Endothelial cell of umbilical vein (primary cell): ENCODE results near the gene MROH8. TPM values are rescaled to one million over a fixed set of nuclear protein-coding genes. Genes with fewer than 3 reads are reported as not detected.

ENCODE experiments used
- BruUV-seq: library from RNA; stranded (reverse); fragments of 400-500 nt; replicated peaks from 2 replicates; lab custom pipeline; 2021; lab: Mats Ljungman, UMichigan
- CTCF ChIA-PET: fragments of 300-600, 350-600 bp; sonication (Branson Sonifier 250); formaldehyde crosslinking; loops from one replicate; lab custom pipeline; 2021; ENCODE audit warnings: antibody characterized with exemption, inconsistent platforms; lab: Charles Lee
- POLR2A ChIA-PET: fragments of 300-600, 350-600 bp; sonication (Branson Sonifier 250); formaldehyde crosslinking; loops from one replicate; lab custom pipeline; 2021; ENCODE audit warnings: antibody characterized with exemption, inconsistent platforms; lab: Charles Lee
- DNase-seq: peaks from one replicate; pipeline ENCODE4 v3.0.0-alpha.2; 2011; ENCODE audit warnings: low read depth, low spot score
- FAIRE-seq: peaks from 2 replicates; lab custom pipeline; 2011; peaks lifted over from hg19 to GRCh38; lab: Jason Lieb, UNC
- H2AFZ ChIP-seq: 2 replicates; pipeline ENCODE4 v1.6.0; 2012; ENCODE audit warnings: low read depth, low read length, control low read depth, inconsistent platforms
- H3K27ac ChIP-seq: 2 replicates; pipeline ENCODE4 v1.5.1; 2011; ENCODE audit warnings: low read depth, mild to moderate bottlenecking, control low read depth, low read length, moderate library complexity; ENCODE audit not compliant: insufficient read depth
- H3K27me3 ChIP-seq, 2 experiments: 2 replicates each; pipeline versions ENCODE4 v1.6.0 to v1.6.1; 2011; ENCODE audit warnings: low read length in 2 of 2, mixed read lengths in 1 of 2; ENCODE audit not compliant: control insufficient read depth in 2 of 2, insufficient read depth in 2 of 2
- H3K36me3 ChIP-seq, 2 experiments: 2 replicates in 1 of 2; 3 replicates in 1 of 2; pipeline ENCODE4 v1.5.1; 2011; ENCODE audit warnings: low read length in 2 of 2, mild to moderate bottlenecking in 1 of 2, moderate library complexity in 1 of 2; ENCODE audit not compliant: control insufficient read depth in 2 of 2, insufficient read depth in 2 of 2; ENCODE audit errors: extremely low read depth in 1 of 2
- H3K4me1 ChIP-seq: 3 replicates; pipeline ENCODE4 v1.5.1; 2011; ENCODE audit warnings: mild to moderate bottlenecking, low read length; ENCODE audit not compliant: control insufficient read depth, insufficient read depth; ENCODE audit errors: extremely low read depth
- H3K4me2 ChIP-seq: 2 replicates; pipeline ENCODE4 v1.6.1; 2011; ENCODE audit warnings: low read length, control low read depth, mixed read lengths; ENCODE audit not compliant: insufficient read depth
- H3K4me3 ChIP-seq, 3 experiments: fragments of 200-600 bp in 1 of 3; sonication (generic), shearing (Covaris generic) in 1 of 3; replicated peaks in 1 of 3; 2 replicates each; pipeline ENCODE4 v1.5.1; 2011 to 2016; ENCODE audit warnings: control low read depth in 3 of 3, low read length in 3 of 3, mild to moderate bottlenecking in 2 of 3, inconsistent platforms in 1 of 3, low read depth in 1 of 3, moderate library complexity in 1 of 3; ENCODE audit not compliant: insufficient read depth in 1 of 3
- H3K79me2 ChIP-seq: 2 replicates; pipeline ENCODE4 v1.6.0; 2012; ENCODE audit warnings: low read length, inconsistent platforms; ENCODE audit not compliant: control insufficient read depth, insufficient read depth
- H3K9ac ChIP-seq: replicated peaks from 2 replicates; pipeline ENCODE3; 2011; ENCODE audit warnings: low read length, control low read depth; ENCODE audit not compliant: insufficient read depth; ENCODE audit errors: extremely low read depth
- H3K9me1 ChIP-seq: replicated peaks from 3 replicates; pipeline ENCODE4 v1.6.0; 2011; ENCODE audit warnings: mild to moderate bottlenecking, low read length; ENCODE audit not compliant: control insufficient read depth, insufficient read depth; ENCODE audit errors: extremely low read depth
- H3K9me3 ChIP-seq: replicated peaks from 2 replicates; pipeline ENCODE4 v1.5.1; 2012; ENCODE audit warnings: low read length, inconsistent platforms; ENCODE audit not compliant: control insufficient read depth, insufficient read depth
- H4K20me1 ChIP-seq: replicated peaks from 2 replicates; pipeline ENCODE3; 2011; ENCODE audit warnings: mild to moderate bottlenecking, low read length; ENCODE audit not compliant: control insufficient read depth, insufficient read depth; ENCODE audit errors: extremely low read depth
- EZH2 ChIP-seq: IDR thresholded peaks from 2 replicates; pipeline ENCODE4 v1.6.1; 2012; ENCODE audit warnings: borderline replicate concordance, low read depth, mild to moderate bottlenecking, moderate library complexity, low read length, inconsistent platforms; ENCODE audit not compliant: severe bottlenecking
- FOS ChIP-seq: IDR thresholded peaks from 2 replicates; pipeline ENCODE4 v1.6.1; 2011; ENCODE audit warnings: mild to moderate bottlenecking, low read length, moderate library complexity, borderline replicate concordance; ENCODE audit not compliant: insufficient read depth
- GATA2 ChIP-seq: IDR thresholded peaks from 2 replicates; pipeline ENCODE4 v1.7.0; 2011; ENCODE audit warnings: low read depth, mild to moderate bottlenecking, moderate library complexity, mixed read lengths, low read length; ENCODE audit not compliant: insufficient read length, insufficient read depth
- JUN ChIP-seq: IDR thresholded peaks from 2 replicates; pipeline ENCODE4 v1.6.1; 2011; ENCODE audit warnings: borderline replicate concordance, low read depth; ENCODE audit not compliant: insufficient read length, insufficient read depth
- MYC ChIP-seq: IDR thresholded peaks from one replicate; pipeline ENCODE4 v1.6.1; 2011; ENCODE audit warnings: mild to moderate bottlenecking, low read depth, low read length
- POLR2A ChIP-seq: IDR thresholded peaks from 2 replicates; pipeline ENCODE4 v1.6.1; 2012; ENCODE audit warnings: low read depth, mild to moderate bottlenecking, control low read depth, low read length
- POLR2AphosphoS5 ChIP-seq: IDR thresholded peaks from 2 replicates; pipeline ENCODE4 v1.6.1; 2012; ENCODE audit warnings: low read depth, mild to moderate bottlenecking, control low read depth, low read length, moderate library complexity; ENCODE audit not compliant: insufficient read depth
- dilution Hi-C: fragments of 300-500 bp; cut with MboI; formaldehyde crosslinking; loops from one replicate; pipeline ENCODE4 v1.15.0; 2019; ENCODE audit warnings: low sequenced_read_pairs; ENCODE audit not compliant: extremely low pct_ligation_motif_present
- intact Hi-C: fragments of 100-400 bp; cut with micrococcal nuclease; formaldehyde crosslinking; loops from one replicate; pipeline ENCODE4 v1.10.0; 2022
- polyA plus RNA-seq, 4 experiments: library from polyadenylated mRNA; depleted of rRNA in 3 of 4; stranded (reverse) in 3 of 4; unstranded in 1 of 4; fragments of >200 nt; gene quantifications; 2 replicates each; pipeline versions ENCODE4 v1.2.1 to v1.2.3, GENCODE V29; 2011 to 2012; ENCODE audit warnings: missing spikeins in 1 of 4
- total RNA-seq: library from RNA; stranded (reverse); gene quantifications from 2 replicates; pipeline ENCODE4 v1.2.3, GENCODE V29; 2021
- TF ChIP-seq, protein P1 (sequence below): IDR thresholded peaks from 2 replicates; pipeline ENCODE4 v1.6.1; 2011; ENCODE audit not compliant: insufficient read depth, insufficient read length
- TF ChIP-seq, protein P2 (sequence below), 2 donors: IDR thresholded peaks; 1 replicate in 1 of 2; 2 replicates in 1 of 2; pipeline ENCODE4 v1.5.1; 2011; ENCODE audit warnings: low read length in 2 of 2, mild to moderate bottlenecking in 2 of 2, moderate library complexity in 2 of 2, control low read depth in 1 of 2, inconsistent platforms in 1 of 2, low read depth in 1 of 2; ENCODE audit not compliant: insufficient read depth in 1 of 2; ENCODE audit errors: extremely low read depth in 1 of 2

Gene MROH8
- total and polyA plus RNA-seq, 2 donors (not counting 3 experiments of a cell fraction or from before 2014, with no cell fraction given) = 1.3 to 1.5 TPM

DNA sequence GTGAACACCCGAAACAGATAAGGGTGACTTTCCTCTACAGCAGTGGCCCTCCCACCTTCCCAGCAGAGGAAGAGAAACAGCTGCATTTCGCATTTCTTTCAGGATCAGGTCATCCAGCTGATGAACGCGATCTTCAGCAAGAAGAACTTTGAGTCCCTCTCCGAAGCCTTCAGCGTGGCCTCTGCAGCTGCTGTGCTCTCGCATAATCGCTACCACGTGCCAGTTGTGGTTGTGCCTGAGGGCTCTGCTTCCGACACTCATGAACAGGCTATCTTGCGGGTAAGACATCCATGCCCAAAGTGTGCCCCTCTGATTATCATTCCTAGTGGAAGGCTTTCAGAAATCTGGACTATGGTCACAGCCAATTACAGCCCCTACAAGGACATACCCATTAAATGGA is 27.8 kb upstream of the MROH8 start:
- Histone ChIP-seq H3K4me2 (no peak overlapping the region), H3K79me2 (peaks cover 18% of the 10 kb centered on the region), H3K9me1 (no peaks in the 10 kb centered on the region), H2AFZ (no peak overlapping the region), H3K27ac (no peak overlapping the region), H3K9me3 (no peaks in the 10 kb centered on the region), H3K4me3 (no peak overlapping the region), H3K9ac (no peak overlapping the region), H3K27me3 (no peaks in the 10 kb centered on the region), H3K4me1 (no peaks in the 10 kb centered on the region), H4K20me1 (no peaks in the 10 kb centered on the region), H3K36me3 (peaks cover 36 to 40% of the 10 kb centered on the region in 2 experiments)
- ChIA-PET POLR2A (no interaction called here), CTCF (no interaction called here)
- intact Hi-C loops (no loop called here), dilution Hi-C loops (no loop called here)
- no peak for DNase-seq
- FAIRE-seq = no peak
- TF ChIP-seq MYC (no peak), POLR2A (no peak), POLR2AphosphoS5 (no peak), FOS (no peak), EZH2 (no peak), JUN (no peak), GATA2 (no peak)
- TF ChIP-seq, protein P1, sequence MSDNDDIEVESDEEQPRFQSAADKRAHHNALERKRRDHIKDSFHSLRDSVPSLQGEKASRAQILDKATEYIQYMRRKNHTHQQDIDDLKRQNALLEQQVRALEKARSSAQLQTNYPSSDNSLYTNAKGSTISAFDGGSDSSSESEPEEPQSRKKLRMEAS = no peak
- TF ChIP-seq, protein P2, sequence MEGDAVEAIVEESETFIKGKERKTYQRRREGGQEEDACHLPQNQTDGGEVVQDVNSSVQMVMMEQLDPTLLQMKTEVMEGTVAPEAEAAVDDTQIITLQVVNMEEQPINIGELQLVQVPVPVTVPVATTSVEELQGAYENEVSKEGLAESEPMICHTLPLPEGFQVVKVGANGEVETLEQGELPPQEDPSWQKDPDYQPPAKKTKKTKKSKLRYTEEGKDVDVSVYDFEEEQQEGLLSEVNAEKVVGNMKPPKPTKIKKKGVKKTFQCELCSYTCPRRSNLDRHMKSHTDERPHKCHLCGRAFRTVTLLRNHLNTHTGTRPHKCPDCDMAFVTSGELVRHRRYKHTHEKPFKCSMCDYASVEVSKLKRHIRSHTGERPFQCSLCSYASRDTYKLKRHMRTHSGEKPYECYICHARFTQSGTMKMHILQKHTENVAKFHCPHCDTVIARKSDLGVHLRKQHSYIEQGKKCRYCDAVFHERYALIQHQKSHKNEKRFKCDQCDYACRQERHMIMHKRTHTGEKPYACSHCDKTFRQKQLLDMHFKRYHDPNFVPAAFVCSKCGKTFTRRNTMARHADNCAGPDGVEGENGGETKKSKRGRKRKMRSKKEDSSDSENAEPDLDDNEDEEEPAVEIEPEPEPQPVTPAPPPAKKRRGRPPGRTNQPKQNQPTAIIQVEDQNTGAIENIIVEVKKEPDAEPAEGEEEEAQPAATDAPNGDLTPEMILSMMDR (IDR thresholded peaks at IDR 0.05; ENCODE audit: extremely low read depth in 1 of 2, insufficient read depth in 1 of 2, low read depth in 1 of 2, low read length in 2 of 2) = no peak
- BruUV-seq = no TSS peak
